H1 (cell line): Measurements from ENCODE around the gene NHERF2. TPM values are rescaled to one million over a fixed set of nuclear protein-coding genes. Genes with fewer than 3 reads are reported as not detected.

Experiments
- CTCF ChIA-PET: fragments of 300-600 bp; sonication (Branson Sonifier 250); formaldehyde crosslinking; loops from one replicate; lab custom pipeline; 2021; ENCODE audit not compliant: partially characterized antibody; lab: Charles Lee
- POLR2A ChIA-PET: fragments of 300-600 bp; sonication (Branson Sonifier 250); formaldehyde crosslinking; loops from one replicate; lab custom pipeline; 2021; ENCODE audit warnings: inconsistent platforms; ENCODE audit not compliant: partially characterized antibody; lab: Charles Lee
- DNase-seq, 2 experiments: peaks; one replicate each; pipeline versions ENCODE4 v3.0.0 to v3.0.0-alpha.2; 2010 to 2022; ENCODE audit warnings: low spot score in 2 of 2, low read depth in 1 of 2, mixed read lengths in 1 of 2
- FAIRE-seq: peaks from 2 replicates; lab custom pipeline; 2011; peaks lifted over from hg19 to GRCh38; lab: Jason Lieb, UNC
- H2AFZ ChIP-seq: 2 replicates; pipeline ENCODE4 v1.8.1; 2012; ENCODE audit warnings: low read length, inconsistent platforms
- H2AK5ac ChIP-seq: 2 replicates; pipeline ENCODE4 v1.6.1; 2013; ENCODE audit warnings: low read depth, low read length
- H2BK120ac ChIP-seq: replicated peaks from 2 replicates; pipeline ENCODE3; 2013; ENCODE audit warnings: low read depth, low read length, inconsistent platforms
- H2BK12ac ChIP-seq: 2 replicates; pipeline ENCODE4 v1.6.1; 2013; ENCODE audit warnings: low read depth, low read length
- H2BK15ac ChIP-seq: 2 replicates; pipeline ENCODE4 v1.6.1; 2013; ENCODE audit warnings: low read length
- H2BK20ac ChIP-seq: 2 replicates; pipeline ENCODE4 v1.6.1; 2013; ENCODE audit warnings: low read length
- H2BK5ac ChIP-seq: 2 replicates; pipeline ENCODE4 v1.6.1; 2013; ENCODE audit warnings: low read depth, low read length
- H3K14ac ChIP-seq: 2 replicates; pipeline ENCODE4 v1.6.1; 2013; ENCODE audit warnings: inconsistent platforms; ENCODE audit not compliant: insufficient read length
- H3K18ac ChIP-seq: 2 replicates; pipeline ENCODE4 v1.6.1; 2013; ENCODE audit warnings: low read length; ENCODE audit errors: extremely low read depth
- H3K23ac ChIP-seq: 2 replicates; pipeline ENCODE4 v1.6.1; 2013; ENCODE audit warnings: inconsistent platforms; ENCODE audit not compliant: insufficient read length
- H3K23me2 ChIP-seq: 2 replicates; pipeline ENCODE4 v1.6.1; 2013; ENCODE audit warnings: low read depth, low read length
- H3K27ac ChIP-seq: 2 replicates; pipeline ENCODE4 v1.6.1; 2011; ENCODE audit warnings: low read depth, low read length, inconsistent platforms
- H3K27me3 ChIP-seq, 4 experiments: replicated peaks in 1 of 4; 1 replicate in 1 of 4; 2 replicates in 3 of 4; pipeline versions ENCODE4 v1.6.1 to v1.8.1; 2011 to 2013; ENCODE audit warnings: low read length in 3 of 4, mild to moderate bottlenecking in 3 of 4, inconsistent platforms in 2 of 4, mixed read lengths in 2 of 4, moderate library complexity in 1 of 4; ENCODE audit not compliant: control insufficient read depth in 3 of 4, insufficient read depth in 3 of 4; ENCODE audit errors: extremely low read depth in 1 of 4
- H3K36me3 ChIP-seq, 4 experiments: 2 replicates each; pipeline versions ENCODE4 v1.6.1 to v1.8.1; 2011 to 2013; ENCODE audit warnings: mild to moderate bottlenecking in 4 of 4, low read length in 3 of 4, moderate library complexity in 2 of 4, control low read depth in 1 of 4, inconsistent platforms in 1 of 4; ENCODE audit not compliant: insufficient read depth in 4 of 4, control insufficient read depth in 2 of 4
- H3K4ac ChIP-seq: replicated peaks from 2 replicates; pipeline ENCODE3; 2013; ENCODE audit warnings: low read length, low read depth, mixed read lengths, inconsistent platforms; ENCODE audit not compliant: insufficient read length
- H3K4me1 ChIP-seq, 4 experiments: replicated peaks in 1 of 4; 1 replicate in 1 of 4; 2 replicates in 3 of 4; pipeline versions ENCODE4 v1.6.1 to v1.8.1; 2011 to 2013; ENCODE audit warnings: low read length in 3 of 4, inconsistent platforms in 2 of 4, mixed read lengths in 1 of 4; ENCODE audit not compliant: insufficient read depth in 4 of 4, control insufficient read depth in 3 of 4
- H3K4me2 ChIP-seq, 2 experiments: 2 replicates each; pipeline versions ENCODE4 v1.6.1 to v1.8.1; 2011 to 2013; ENCODE audit warnings: low read depth in 2 of 2, low read length in 2 of 2, control low read depth in 1 of 2, inconsistent platforms in 1 of 2, mild to moderate bottlenecking in 1 of 2; ENCODE audit not compliant: insufficient read depth in 1 of 2
- H3K4me3 ChIP-seq, 4 experiments: fragments of 200-600, 300-600 bp in 1 of 4; sonication (generic), shearing (Covaris generic), sonication (Bioruptor Twin) in 1 of 4; 2 replicates each; pipeline versions ENCODE4 v1.5.1 to v1.8.1; 2011 to 2016; ENCODE audit warnings: low read length in 4 of 4, low read depth in 3 of 4, control low read depth in 2 of 4, inconsistent platforms in 2 of 4, mild to moderate bottlenecking in 2 of 4, mixed read lengths in 1 of 4, moderate library complexity in 1 of 4; ENCODE audit not compliant: insufficient read depth in 2 of 4; ENCODE audit errors: extremely low read depth in 1 of 4
- H3K56ac ChIP-seq: replicated peaks from 2 replicates; pipeline ENCODE3; 2013; ENCODE audit warnings: low read depth, mild to moderate bottlenecking, mixed read lengths, low read length, inconsistent platforms; ENCODE audit not compliant: insufficient read length
- H3K79me1 ChIP-seq: 2 replicates; pipeline ENCODE4 v1.6.1; 2013; ENCODE audit warnings: low read depth, low read length, control low read depth
- H3K79me2 ChIP-seq, 2 experiments: 2 replicates each; pipeline versions ENCODE4 v1.6.1 to v1.8.1; 2012 to 2013; ENCODE audit warnings: low read length in 2 of 2, mild to moderate bottlenecking in 2 of 2, inconsistent platforms in 1 of 2; ENCODE audit not compliant: insufficient read depth in 2 of 2, control insufficient read depth in 1 of 2
- H3K9ac ChIP-seq, 4 experiments: replicated peaks in 1 of 4; 1 replicate in 1 of 4; 2 replicates in 3 of 4; pipeline versions ENCODE4 v1.6.1 to v1.8.1; 2011 to 2013; ENCODE audit warnings: low read depth in 3 of 4, low read length in 3 of 4, control low read depth in 2 of 4, mild to moderate bottlenecking in 2 of 4, moderate library complexity in 2 of 4, inconsistent platforms in 1 of 4; ENCODE audit errors: extremely low read depth in 1 of 4
- H3K9me3 ChIP-seq, 2 experiments: 2 replicates each; pipeline versions ENCODE4 v1.6.1 to v1.8.1; 2012 to 2013; ENCODE audit warnings: mild to moderate bottlenecking in 2 of 2, moderate library complexity in 2 of 2, control low read depth in 1 of 2, inconsistent platforms in 1 of 2, low read depth in 1 of 2, low read length in 1 of 2, mixed read lengths in 1 of 2; ENCODE audit not compliant: insufficient read depth in 2 of 2
- H4K20me1 ChIP-seq, 2 experiments: replicated peaks in 1 of 2; 2 replicates each; pipeline versions ENCODE3 to v1.8.1; 2011 to 2013; ENCODE audit warnings: inconsistent platforms in 2 of 2, low read length in 2 of 2, mild to moderate bottlenecking in 1 of 2; ENCODE audit not compliant: insufficient read depth in 2 of 2, control insufficient read depth in 1 of 2
- H4K5ac ChIP-seq: 2 replicates; pipeline ENCODE4 v1.6.1; 2013; ENCODE audit warnings: low read length, low read depth, mixed read lengths, inconsistent platforms; ENCODE audit not compliant: insufficient read length
- H4K8ac ChIP-seq: 2 replicates; pipeline ENCODE4 v1.8.0; 2013; ENCODE audit warnings: mild to moderate bottlenecking, moderate library complexity, low read length, inconsistent platforms; ENCODE audit not compliant: insufficient read depth; ENCODE audit errors: extremely low read depth
- H4K91ac ChIP-seq: replicated peaks from 2 replicates; pipeline ENCODE3; 2013; ENCODE audit warnings: low read length, mixed read lengths, inconsistent platforms; ENCODE audit not compliant: insufficient read length
- MAFK ChIP-seq: IDR thresholded peaks from 2 replicates; pipeline ENCODE4 v1.6.1; 2012; ENCODE audit warnings: low read depth, mild to moderate bottlenecking, improper control_type of control experiment, low read length
- POLR2AphosphoS5 ChIP-seq: IDR thresholded peaks from 2 replicates; pipeline ENCODE4 v1.6.1; 2011; ENCODE audit warnings: low read depth, low read length
- POU5F1 ChIP-seq: IDR thresholded peaks from 2 replicates; pipeline ENCODE4 v1.6.1; 2011; ENCODE audit warnings: low read depth, mild to moderate bottlenecking, low read length, moderate library complexity
- SIN3A ChIP-seq, 2 experiments: IDR thresholded peaks in 1 of 2; conservative IDR thresholded peaks in 1 of 2; 2 replicates each; pipeline ENCODE4 v1.6.1; 2011 to 2012; ENCODE audit warnings: low read length in 2 of 2, improper control_type of control experiment in 1 of 2, low read depth in 1 of 2, mild to moderate bottlenecking in 1 of 2
- WGBS, 2 experiments: shearing (Covaris generic) in 1 of 2; methylation state at CpG; one replicate each; pipeline versions ENCODE4 v1.1.6 to v1.1.7; 2013 to 2015; ENCODE audit warnings: low lambda C conversion rate in 2 of 2, mixed read lengths in 2 of 2, inconsistent platforms in 1 of 2, low coverage in 1 of 2, missing lambda C conversion rate in 1 of 2; ENCODE audit not compliant: insufficient replicate concordance in 2 of 2, insufficient coverage in 1 of 2, insufficient read length in 1 of 2; ENCODE audit errors: extremely low coverage in 1 of 2, missing lambda C conversion rate in 1 of 2; 5-methylcytosine and 5-hydroxymethylcytosine counted together
- polyA plus RNA-seq, 7 experiments: library from polyadenylated mRNA; depleted of rRNA in 3 of 7; stranded (reverse) in 5 of 7; unstranded in 2 of 7; fragments of >200 nt in 5 of 7; fragments of 200-250 nt in 2 of 7; gene quantifications; 1 replicate in 5 of 7; 2 replicates in 1 of 7; 4 replicates in 1 of 7; pipeline versions ENCODE4 v1.2.1 to v1.2.3, GENCODE V29; 2011 to 2013; ENCODE audit warnings: missing spikeins in 2 of 7, mixed read lengths in 2 of 7
- total RNA-seq: library from RNA; stranded (reverse); fragmentation: NEBNext Ultra II Directional; extraction: Animal tissue kit (Norgen Biotek cat#: 25700); gene quantifications from 2 replicates; pipeline ENCODE4 v1.2.1, GENCODE V29; 2021
- TF ChIP-seq, protein P1 (sequence below): IDR thresholded peaks from 2 replicates; pipeline ENCODE4 v1.6.1; 2011; ENCODE audit warnings: low read depth, mild to moderate bottlenecking, low read length; ENCODE audit not compliant: insufficient read depth

Gene NHERF2
- total and polyA plus RNA-seq, 2 of the 8 experiments (the other 6 are each of a cell fraction or from before 2014, with no cell fraction given): 13.9 to 19.3 TPM

- Histone ChIP-seq H3K4me3 (no peak overlapping the region), H2AK5ac (no peak overlapping the region), H4K91ac (no peak overlapping the region), H3K4ac (no peak overlapping the region), H3K23me2 (no peaks in the 10 kb centered on the region), H4K20me1 (peaks cover 0 to 10% of the 10 kb centered on the region in 2 experiments), H3K9me3 (no peaks in the 10 kb centered on the region), H3K36me3 (peaks cover 4 to 18% (median 5%) of the 10 kb centered on the region in 4 experiments; a peak in 6 of 8 replicates), H3K79me1 (no peaks in the 10 kb centered on the region), H3K23ac (no peak overlapping the region), H3K4me1 (no peaks in the 10 kb centered on the region), H2AFZ (no peak overlapping the region), H2BK15ac (no peak overlapping the region), H3K9ac (no peak overlapping the region), H2BK12ac (no peak overlapping the region), H3K27me3 (no peaks in the 10 kb centered on the region), H3K27ac (no peak overlapping the region), H4K8ac (no peak overlapping the region), H4K5ac (no peak overlapping the region), H3K18ac (no peak overlapping the region), H2BK20ac (no peak overlapping the region), H3K4me2 (no peak overlapping the region), H3K56ac (no peak overlapping the region), H2BK5ac (no peak overlapping the region)
- POLR2A ChIA-PET: interaction anchor here (1.1 to 1.5 kb wide), 4 partner anchors 9 to 89 kb away, joined by 3 to 4 read pairs (median 3); partner anchors contain the start of gene TRAF7
- DNase-seq (no peak), FAIRE-seq (no peak)
- WGBS, 2 experiments: 95% methylated on average over 11 of the region's 11 CpGs; no CpG with 5 or more reads in 1 of the 2 experiments
- TF ChIP-seq SIN3A (conservative IDR thresholded peaks at IDR 0.05 in 1 of 2, IDR thresholded peaks at IDR 0.05 in 1 of 2; ENCODE audit: low read depth in 1 of 2, low read length in 2 of 2): no peak
- no peak for TF ChIP-seq MAFK
- no peak for TF ChIP-seq POLR2AphosphoS5
- TF ChIP-seq, protein P1, sequence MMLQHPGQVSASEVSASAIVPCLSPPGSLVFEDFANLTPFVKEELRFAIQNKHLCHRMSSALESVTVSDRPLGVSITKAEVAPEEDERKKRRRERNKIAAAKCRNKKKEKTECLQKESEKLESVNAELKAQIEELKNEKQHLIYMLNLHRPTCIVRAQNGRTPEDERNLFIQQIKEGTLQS: no peak
- TF ChIP-seq POU5F1: no peak
- TF ChIP-seq, all 59 proteins: peak for 0
- no peaks in the 10 kb centered on the region for H3K79me2 ChIP-seq
- no peak overlapping the region for H3K14ac ChIP-seq
- H2BK120ac ChIP-seq: no peak overlapping the region
- CTCF ChIA-PET: interaction anchor here (1.3 to 1.4 kb wide), 2 partner anchors 9 to 24 kb away, joined by 3 to 8 read pairs; no protein-coding TSS in a partner anchor
Observed at GRCh38 chr16:2066139-2066538, 39.4 kb downstream of the NHERF2 start.
